ENCODE data around the gene POLR1E.

GRCh38 chr9:37528652-37529471, 43.1 kb downstream of the POLR1E start:
- no peak for TF ChIP-seq EZH2 (optimal IDR thresholded peaks at IDR 0.05; ENCODE audit: low read depth, low read length)
- TF ChIP-seq CTCF (IDR thresholded peaks at IDR 0.05; ENCODE audit: low read length): 0 out of 2 replicates have a peak, but pooled peaks have one; percentile 6
- no peak for TF ChIP-seq EZH2phosphoT487 (IDR thresholded peaks at IDR 0.05; ENCODE audit: low read length)

Data from MM.1S (cell line).